Heart left ventricle (tissue), 16 donors: ENCODE measurements around the gene RCE1. TPM values are rescaled to one million over a fixed set of nuclear protein-coding genes. Genes with fewer than 3 reads are reported as not detected.

Experiments
- ATAC-seq, 4 donors: fragments of 200-7000 bp; cut with Tn5 transposase; one replicate each; pipeline ENCODE4 v1.9.1; 2020 to 2022; ENCODE audit warnings: moderate library complexity in 4 of 4, mild to moderate bottlenecking in 3 of 4, moderate number of reproducible peaks in 1 of 4
- DNase-seq, 5 donors: peaks; one replicate each; pipeline ENCODE4 v3.0.0-alpha.2; 2020
- H3K27ac ChIP-seq, 12 donors: fragments of 200-600 bp; sonication (generic) in 4 of 12; one replicate each; pipeline versions ENCODE4 v1.5.0 to v1.8.0; 2016 to 2022; ENCODE audit warnings: mild to moderate bottlenecking in 2 of 12
- H3K27me3 ChIP-seq, 9 donors: fragments of 200-600 bp; sonication (generic) in 2 of 9; one replicate each; pipeline versions ENCODE4 v1.5.1 to v1.8.0; 2016 to 2022; ENCODE audit warnings: mild to moderate bottlenecking in 3 of 9
- H3K36me3 ChIP-seq, 9 donors: fragments of 200-600 bp; sonication (generic) in 2 of 9; one replicate each; pipeline versions ENCODE4 v1.5.0 to v1.8.0; 2018 to 2022; ENCODE audit warnings: mild to moderate bottlenecking in 2 of 9
- H3K4me1 ChIP-seq, 12 donors: fragments of 200-600 bp; sonication (generic) in 4 of 12; one replicate each; pipeline versions ENCODE4 v1.5.0 to v1.8.0; 2016 to 2022; ENCODE audit warnings: mild to moderate bottlenecking in 3 of 12
- H3K4me3 ChIP-seq, 12 donors: fragments of 200-600 bp; sonication (generic) in 4 of 12; one replicate each; pipeline versions ENCODE4 v1.5.0 to v1.8.0; 2017 to 2022; ENCODE audit warnings: mild to moderate bottlenecking in 9 of 12, moderate library complexity in 4 of 12
- H3K9me3 ChIP-seq, 12 donors: fragments of 200-600 bp; sonication (generic) in 4 of 12; one replicate each; pipeline versions ENCODE4 v1.5.0 to v1.8.0; 2016 to 2022; ENCODE audit warnings: mild to moderate bottlenecking in 1 of 12
- POLR2A ChIP-seq, 2 donors: fragments of 450-650 bp; IDR thresholded peaks; one replicate each; pipeline ENCODE4 v1.6.1; 2017; ENCODE audit warnings: antibody characterized with exemption in 2 of 2, mild to moderate bottlenecking in 2 of 2, moderate library complexity in 2 of 2
- WGBS, 4 donors: extraction: QIAGEN DNeasy Blood & Tissue Kit in 2 of 4; methylation state at CpG; one replicate each; pipeline versions ENCODE4 v1.1.5 to v1.1.7; 2013 to 2018; 5-methylcytosine and 5-hydroxymethylcytosine counted together
- intact Hi-C, 10 donors: fragments of 100-400 bp; cut with DNase I; formaldehyde crosslinking; loops; one replicate each; pipeline versions ENCODE4 v1.11.1 to v1.14.2; 2022
- polyA plus RNA-seq, 2 donors: library from polyadenylated mRNA; stranded (reverse); fragments of 200-250 nt; gene quantifications; one replicate each; pipeline ENCODE4 v1.2.3, GENCODE V29; 2013
- total RNA-seq, 9 donors: library from RNA; depleted of rRNA in 2 of 9; stranded (reverse); fragments of >200 nt in 2 of 9; fragmentation: NEBNext Ultra II Directional in 3 of 9; extraction: Animal tissue kit (Norgen Biotek cat#: 25700) in 3 of 9; gene quantifications; one replicate each; pipeline versions ENCODE4 v1.1.0 to v1.2.4, GENCODE V29; 2016 to 2023
- TF ChIP-seq, protein P1 (sequence below), 12 donors: fragments of 200-600 bp; sonication (generic) in 4 of 12; IDR thresholded peaks; one replicate each; pipeline versions ENCODE4 v1.5.0 to v1.8.0; 2018 to 2022; ENCODE audit warnings: antibody characterized with exemption in 12 of 12, mild to moderate bottlenecking in 5 of 12
- donor health status: ischemic (EF 13 %, LVEDD 7.1; RV severe dilation, severe dysfunction).
- donor health status: healthy with polysubstance abuse.
- donor health status: DM: no; HTN: yes; CAD: no.
- donor health status: DM: no; HTN: no; CAD: no.
- donor health status: ischemic (EF 25% LVEDD 6.9; RV normal size, moderate dysfunction).
- donor health status: ischemic (EF 25% LVEDD 5.7; RV mildly dilated, moderate dysfunction).
- donor health status: healthy.
- donor health status: DM: yes; HTN: yes; CAD: no.
- donor health status: ischemic (EF 35%, LVEDD 5.7; RV mildly dilated, moderate dysfunction).
- donor health status: nonischemic (EF 11% LVEDD 7.7; RV severe dilation, severe dysfunction).
- donor health status: DM: yes; HTN: yes; CAD: no.
- donor health status: PGD.
- donor health status: ischemic (EF 29% LVEDD 5.4; RV normal size, mild dysfunction).
- donor health status: nonischemic (EF 23%, LVEDD 6.1; RV moderate dilation, normal function).

RCE1 gene
- total and polyA plus RNA-seq, 11 donors = 2.1 to 9.5 (median 5.0) TPM

DNA sequence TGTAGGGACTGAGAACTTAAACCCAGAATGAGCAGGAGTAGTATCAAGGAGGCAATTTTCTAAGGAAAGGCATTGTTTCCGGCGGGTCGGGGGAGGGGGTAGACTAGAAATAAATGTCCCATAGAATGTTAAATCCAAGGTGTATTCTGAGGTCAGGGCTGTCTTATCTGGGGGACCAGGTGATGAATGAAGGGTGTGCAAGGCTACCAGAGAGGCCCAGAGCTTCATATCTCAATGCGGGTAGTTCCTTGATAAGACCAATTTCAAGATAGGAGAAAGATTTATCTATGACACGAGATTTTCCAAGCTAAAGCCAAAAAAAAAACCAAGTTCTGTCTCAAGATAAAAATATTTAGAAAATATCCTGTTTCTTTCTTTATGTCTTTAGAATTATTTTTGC, 8.3 kb upstream of the RCE1 start:
- H3K36me3 ChIP-seq = peaks cover 0 to 24% (median 3%) of the 10 kb centered on the region in 9 donors
- DNase-seq = no peak
- intact Hi-C loops = loop anchor here (1.0 to 10.0 kb wide), 10 partner anchors 140 to 430 kb away; partner anchors contain the start of gene CTSF (in 1 of the 10)
- H3K27ac ChIP-seq = no peak overlapping the region
- H3K27me3 ChIP-seq = no peaks in the 10 kb centered on the region
- 73 to 80% (median 76%) methylated on average over 5 of the region's 5 CpGs for WGBS, 4 donors
- no peak for TF ChIP-seq POLR2A (IDR thresholded peaks at IDR 0.05)
- TF ChIP-seq, protein P1, sequence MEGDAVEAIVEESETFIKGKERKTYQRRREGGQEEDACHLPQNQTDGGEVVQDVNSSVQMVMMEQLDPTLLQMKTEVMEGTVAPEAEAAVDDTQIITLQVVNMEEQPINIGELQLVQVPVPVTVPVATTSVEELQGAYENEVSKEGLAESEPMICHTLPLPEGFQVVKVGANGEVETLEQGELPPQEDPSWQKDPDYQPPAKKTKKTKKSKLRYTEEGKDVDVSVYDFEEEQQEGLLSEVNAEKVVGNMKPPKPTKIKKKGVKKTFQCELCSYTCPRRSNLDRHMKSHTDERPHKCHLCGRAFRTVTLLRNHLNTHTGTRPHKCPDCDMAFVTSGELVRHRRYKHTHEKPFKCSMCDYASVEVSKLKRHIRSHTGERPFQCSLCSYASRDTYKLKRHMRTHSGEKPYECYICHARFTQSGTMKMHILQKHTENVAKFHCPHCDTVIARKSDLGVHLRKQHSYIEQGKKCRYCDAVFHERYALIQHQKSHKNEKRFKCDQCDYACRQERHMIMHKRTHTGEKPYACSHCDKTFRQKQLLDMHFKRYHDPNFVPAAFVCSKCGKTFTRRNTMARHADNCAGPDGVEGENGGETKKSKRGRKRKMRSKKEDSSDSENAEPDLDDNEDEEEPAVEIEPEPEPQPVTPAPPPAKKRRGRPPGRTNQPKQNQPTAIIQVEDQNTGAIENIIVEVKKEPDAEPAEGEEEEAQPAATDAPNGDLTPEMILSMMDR (IDR thresholded peaks at IDR 0.05) = no peak
- peaks cover 0 to 7% (median 0%) of the 10 kb centered on the region in 12 donors for H3K4me1 ChIP-seq
- no peak overlapping the region for H3K4me3 ChIP-seq
- no peak for ATAC-seq
- H3K9me3 ChIP-seq = no peaks in the 10 kb centered on the region

DNA sequence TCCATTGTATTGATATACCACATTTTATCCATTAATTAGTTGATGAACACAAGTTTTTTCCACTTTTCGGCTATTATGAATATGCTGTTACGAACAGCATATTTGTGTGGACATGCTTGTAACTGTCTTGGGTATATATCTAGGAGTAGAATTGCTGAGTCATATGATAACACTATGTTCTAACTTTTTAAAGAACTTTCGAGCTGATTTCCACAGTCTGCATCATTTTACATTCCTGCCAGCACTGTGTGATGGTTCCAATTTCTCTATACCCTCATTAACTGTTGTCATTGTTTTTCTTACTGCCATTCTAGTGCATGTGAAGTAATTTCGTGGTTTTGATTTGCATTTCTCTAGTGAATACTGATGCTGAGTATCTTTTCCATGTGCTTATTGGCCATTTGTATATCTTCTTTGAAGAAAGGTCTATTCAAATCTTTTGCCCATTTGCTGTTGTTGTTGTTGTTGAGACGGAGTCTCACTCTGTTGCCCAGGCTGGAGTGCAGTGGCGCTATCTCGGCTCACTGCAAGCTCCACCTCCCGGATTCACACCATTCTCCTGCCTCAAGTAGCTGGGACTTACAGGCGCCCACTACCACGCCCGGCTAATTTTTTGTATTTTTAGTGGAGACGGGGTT, 7.4 kb upstream of the RCE1 start:
- 86 to 92% (median 88%) methylated on average over 12 of the region's 12 CpGs for WGBS, 4 donors
- H3K36me3 ChIP-seq = peaks cover 0 to 26% (median 3%) of the 10 kb centered on the region in 9 donors
- intact Hi-C loops = loop anchor here in 8 of 10 donors (2.0 to 10.0 kb wide), 7 partner anchors 141 to 431 kb away; partner anchors contain the start of gene CTSF (in 1 of the 8)

DNA sequence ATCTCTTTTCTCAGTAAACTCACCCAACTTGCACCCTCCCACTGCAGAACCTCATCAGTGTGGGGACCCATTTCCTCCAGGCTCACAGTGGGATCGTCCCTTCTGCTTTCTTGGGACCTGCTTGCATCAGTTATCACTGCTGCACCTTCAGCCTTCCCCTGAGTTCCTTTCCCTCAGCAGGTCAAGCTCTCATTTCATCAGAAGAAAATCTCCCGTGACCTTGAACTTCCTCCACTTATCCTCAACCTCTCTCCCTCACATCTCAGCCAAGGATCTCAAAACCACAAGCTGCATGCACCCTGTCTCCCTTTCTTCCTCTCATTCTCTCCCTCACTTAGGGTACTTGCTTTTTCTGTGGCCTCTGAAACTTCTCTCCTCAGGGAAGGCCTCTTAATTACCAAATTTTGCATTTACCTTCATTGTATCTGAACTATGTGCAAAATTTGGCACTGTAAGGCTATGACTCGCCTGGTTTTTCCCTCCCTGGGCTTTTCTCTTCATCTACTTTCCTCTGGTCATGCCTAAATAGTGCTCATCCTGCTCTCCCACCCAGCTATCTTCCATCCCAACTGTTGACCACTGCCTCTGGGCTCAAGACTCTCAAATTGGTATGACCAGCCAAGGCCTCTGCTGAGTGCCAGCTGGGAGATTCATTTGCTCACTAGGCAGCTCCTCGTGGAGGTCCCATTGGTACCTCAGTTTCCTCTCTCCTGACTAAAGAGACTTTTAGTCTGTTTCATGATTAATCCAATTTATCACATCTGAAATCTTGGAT, 2.7 kb upstream of the RCE1 start:
- TF ChIP-seq POLR2A (IDR thresholded peaks at IDR 0.05) = no peak
- TF ChIP-seq, protein P1 (IDR thresholded peaks at IDR 0.05) = no peak
- Histone ChIP-seq H3K4me1 (peaks cover 7 to 35% (median 24%) of the 10 kb centered on the region in 12 donors), H3K4me3 (no peak overlapping the region), H3K27ac (no peak overlapping the region), H3K9me3 (no peaks in the 10 kb centered on the region), H3K36me3 (peaks cover 0 to 32% (median 8%) of the 10 kb centered on the region in 9 donors), H3K27me3 (no peaks in the 10 kb centered on the region)
- DNase-seq (no peak), ATAC-seq (no peak)
- intact Hi-C loops = loop anchor here in 1 of 10 donors (10.0 kb wide), 1 partner anchor 246 kb away; the partner anchor contains the start of genes CCDC87 and CCS
- 82 to 90% (median 87%) methylated on average over 4 of the region's 4 CpGs for WGBS, 4 donors

More for the DNA sequence above, 7.4 kb upstream of the RCE1 start:
- no peaks in the 10 kb centered on the region for H3K9me3 ChIP-seq
- ATAC-seq (no peak), DNase-seq (no peak)
- no peaks in the 10 kb centered on the region for H3K27me3 ChIP-seq
- H3K4me1 ChIP-seq = peaks cover 0 to 7% (median 0%) of the 10 kb centered on the region in 12 donors
- TF ChIP-seq, protein P1 (IDR thresholded peaks at IDR 0.05) = no peak
- no peak for TF ChIP-seq POLR2A (IDR thresholded peaks at IDR 0.05)
- H3K4me3 ChIP-seq = no peak overlapping the region
- H3K27ac ChIP-seq = no peak overlapping the region

DNA sequence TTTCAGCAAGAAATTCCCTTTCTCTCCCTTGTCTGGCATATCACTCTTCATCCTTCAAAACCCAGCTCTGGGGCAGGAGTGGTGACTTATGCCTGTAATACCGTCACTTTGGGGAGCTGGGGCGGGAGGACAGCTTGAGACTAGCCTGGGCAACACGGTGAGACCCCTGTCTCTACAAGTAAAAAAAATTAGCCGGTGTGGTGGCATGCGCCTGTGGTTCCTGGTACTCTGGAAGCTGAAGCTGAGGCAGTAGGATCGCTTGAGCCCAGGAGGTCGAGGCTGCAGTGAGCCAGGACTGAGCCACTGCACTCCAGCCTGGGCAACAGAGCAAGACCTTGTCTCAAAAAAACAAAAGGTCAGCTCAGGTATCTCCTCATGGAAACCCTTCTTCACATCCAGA, 1.4 kb upstream of the RCE1 start:
- peak overlapping the region in 2 of 12 donors; percentile 97 to 100 for H3K27ac ChIP-seq
- WGBS, 4 donors = 86 to 91% (median 89%) methylated on average over 7 of the region's 7 CpGs
- peaks cover 0 to 46% (median 21%) of the 10 kb centered on the region in 9 donors for H3K36me3 ChIP-seq
- peak overlapping the region in 9 of 12 donors; percentile 81 to 100 (median 93) for H3K4me3 ChIP-seq
- H3K9me3 ChIP-seq = no peaks in the 10 kb centered on the region
- no peaks in the 10 kb centered on the region for H3K27me3 ChIP-seq
- intact Hi-C loops = loop anchor here in 1 of 10 donors (10.0 kb wide), 1 partner anchor 247 kb away; the partner anchor contains the start of genes CCDC87 and CCS
- ATAC-seq = no peak
- no peak for TF ChIP-seq POLR2A (IDR thresholded peaks at IDR 0.05)
- TF ChIP-seq, protein P1 (IDR thresholded peaks at IDR 0.05) = no peak
- no peak for DNase-seq
- H3K4me1 ChIP-seq = peaks cover 7 to 35% (median 24%) of the 10 kb centered on the region in 12 donors
